ENCODE data around the gene DAND5.

Gene DAND5

DNA sequence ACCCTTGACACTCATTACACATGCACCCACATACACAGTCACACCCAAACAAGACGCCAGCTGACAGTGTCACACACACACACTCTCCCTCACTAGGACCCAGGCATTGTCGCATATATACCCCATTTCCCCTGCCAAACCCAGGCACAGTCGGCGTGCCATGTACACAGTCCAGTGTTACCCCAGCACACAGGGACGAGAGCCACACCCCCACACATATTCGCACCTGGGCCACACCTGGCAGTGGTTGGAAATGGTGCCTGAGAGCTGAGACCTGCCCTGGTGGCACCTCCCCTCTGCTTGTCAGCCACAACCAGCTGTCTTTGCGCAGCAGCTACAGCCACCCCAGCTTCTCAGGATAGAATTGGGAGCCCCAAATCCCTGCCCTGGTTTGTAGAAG, 34.9 kb downstream of the DAND5 start:
- Histone ChIP-seq H3K79me2 (peaks cover 2% of the 10 kb centered on the region), H3K9ac (no peak overlapping the region), H3K4me3 (ENCODE audit: low read depth, low read length) (no peak overlapping the region), H3K27ac (no peak overlapping the region), H3K9me3 (ENCODE audit: control insufficient read depth, low read length) (no peaks in the 10 kb centered on the region), H2AFZ (no peak overlapping the region), H3K4me2 (ENCODE audit: low read length) (no peak overlapping the region), H3K4me1 (no peaks in the 10 kb centered on the region), H3K36me3 (ENCODE audit: control insufficient read depth, insufficient read depth, low read length) (no peaks in the 10 kb centered on the region), H3K27me3 (ENCODE audit: control insufficient read depth, insufficient read depth, low read length) (no peaks in the 10 kb centered on the region)
- TF ChIP-seq, protein P1, sequence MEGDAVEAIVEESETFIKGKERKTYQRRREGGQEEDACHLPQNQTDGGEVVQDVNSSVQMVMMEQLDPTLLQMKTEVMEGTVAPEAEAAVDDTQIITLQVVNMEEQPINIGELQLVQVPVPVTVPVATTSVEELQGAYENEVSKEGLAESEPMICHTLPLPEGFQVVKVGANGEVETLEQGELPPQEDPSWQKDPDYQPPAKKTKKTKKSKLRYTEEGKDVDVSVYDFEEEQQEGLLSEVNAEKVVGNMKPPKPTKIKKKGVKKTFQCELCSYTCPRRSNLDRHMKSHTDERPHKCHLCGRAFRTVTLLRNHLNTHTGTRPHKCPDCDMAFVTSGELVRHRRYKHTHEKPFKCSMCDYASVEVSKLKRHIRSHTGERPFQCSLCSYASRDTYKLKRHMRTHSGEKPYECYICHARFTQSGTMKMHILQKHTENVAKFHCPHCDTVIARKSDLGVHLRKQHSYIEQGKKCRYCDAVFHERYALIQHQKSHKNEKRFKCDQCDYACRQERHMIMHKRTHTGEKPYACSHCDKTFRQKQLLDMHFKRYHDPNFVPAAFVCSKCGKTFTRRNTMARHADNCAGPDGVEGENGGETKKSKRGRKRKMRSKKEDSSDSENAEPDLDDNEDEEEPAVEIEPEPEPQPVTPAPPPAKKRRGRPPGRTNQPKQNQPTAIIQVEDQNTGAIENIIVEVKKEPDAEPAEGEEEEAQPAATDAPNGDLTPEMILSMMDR (IDR thresholded peaks at IDR 0.05), result no peak

DNA sequence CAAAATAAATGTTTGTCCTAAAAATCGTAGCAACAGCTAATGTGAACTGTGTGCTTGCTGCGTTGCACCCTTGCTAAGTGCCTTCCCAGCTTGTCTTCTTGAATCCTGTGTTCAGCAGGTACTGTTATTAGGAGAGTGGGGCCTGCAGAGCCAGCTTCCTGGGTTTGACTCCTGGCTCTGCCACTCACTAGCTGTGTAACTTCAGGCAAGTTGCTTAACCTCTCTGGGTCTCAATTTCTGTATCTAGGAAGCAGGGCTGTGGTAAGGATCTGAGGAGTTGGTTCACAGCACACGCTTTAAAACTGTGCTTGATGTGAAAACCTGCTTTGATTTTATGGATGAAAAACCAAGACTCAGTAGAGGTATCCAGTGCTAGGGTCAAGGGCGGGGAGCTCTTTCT, 35.9 kb downstream of the DAND5 start:
- Histone ChIP-seq H2AFZ (no peak overlapping the region), H3K4me2 (ENCODE audit: low read length) (no peak overlapping the region), H3K9me3 (ENCODE audit: control insufficient read depth, low read length) (no peaks in the 10 kb centered on the region), H3K9ac (no peak overlapping the region), H3K4me3 (ENCODE audit: low read depth, low read length) (no peak overlapping the region), H3K27ac (no peak overlapping the region), H3K79me2 (peaks cover 2% of the 10 kb centered on the region), H3K27me3 (ENCODE audit: control insufficient read depth, insufficient read depth, low read length) (no peaks in the 10 kb centered on the region), H3K4me1 (no peaks in the 10 kb centered on the region), H3K36me3 (ENCODE audit: control insufficient read depth, insufficient read depth, low read length) (no peaks in the 10 kb centered on the region)
- TF ChIP-seq, protein P1 (IDR thresholded peaks at IDR 0.05), result no peak

DNA sequence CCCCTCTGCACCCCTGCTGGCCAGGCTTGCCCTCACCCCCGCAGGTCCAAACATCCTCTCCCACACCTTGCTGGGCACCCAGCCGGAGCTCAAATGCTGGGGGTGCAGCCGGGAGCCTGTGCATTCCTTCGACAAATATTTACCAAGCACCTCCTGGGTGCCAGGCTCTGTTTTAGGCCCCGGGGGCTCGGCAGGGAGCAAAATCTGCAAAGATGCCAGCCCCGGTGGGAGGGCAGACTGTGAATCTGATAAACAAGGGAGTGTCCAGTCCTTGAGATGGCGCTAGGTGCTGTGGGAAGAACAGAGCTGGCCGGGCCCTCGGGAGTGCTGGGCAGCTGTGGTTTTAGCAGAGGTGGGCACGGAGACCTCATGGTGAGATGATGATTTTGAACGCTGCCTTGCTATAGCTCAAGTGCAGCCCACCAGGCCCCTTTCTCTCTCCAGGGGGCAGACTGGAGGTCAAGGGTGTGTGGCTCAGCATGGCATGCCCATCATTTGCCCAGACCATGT, 36.5 kb downstream of the DAND5 start:
- Histone ChIP-seq H3K4me3 (ENCODE audit: low read depth, low read length) (no peak overlapping the region), H3K4me1 (no peaks in the 10 kb centered on the region)

DNA sequence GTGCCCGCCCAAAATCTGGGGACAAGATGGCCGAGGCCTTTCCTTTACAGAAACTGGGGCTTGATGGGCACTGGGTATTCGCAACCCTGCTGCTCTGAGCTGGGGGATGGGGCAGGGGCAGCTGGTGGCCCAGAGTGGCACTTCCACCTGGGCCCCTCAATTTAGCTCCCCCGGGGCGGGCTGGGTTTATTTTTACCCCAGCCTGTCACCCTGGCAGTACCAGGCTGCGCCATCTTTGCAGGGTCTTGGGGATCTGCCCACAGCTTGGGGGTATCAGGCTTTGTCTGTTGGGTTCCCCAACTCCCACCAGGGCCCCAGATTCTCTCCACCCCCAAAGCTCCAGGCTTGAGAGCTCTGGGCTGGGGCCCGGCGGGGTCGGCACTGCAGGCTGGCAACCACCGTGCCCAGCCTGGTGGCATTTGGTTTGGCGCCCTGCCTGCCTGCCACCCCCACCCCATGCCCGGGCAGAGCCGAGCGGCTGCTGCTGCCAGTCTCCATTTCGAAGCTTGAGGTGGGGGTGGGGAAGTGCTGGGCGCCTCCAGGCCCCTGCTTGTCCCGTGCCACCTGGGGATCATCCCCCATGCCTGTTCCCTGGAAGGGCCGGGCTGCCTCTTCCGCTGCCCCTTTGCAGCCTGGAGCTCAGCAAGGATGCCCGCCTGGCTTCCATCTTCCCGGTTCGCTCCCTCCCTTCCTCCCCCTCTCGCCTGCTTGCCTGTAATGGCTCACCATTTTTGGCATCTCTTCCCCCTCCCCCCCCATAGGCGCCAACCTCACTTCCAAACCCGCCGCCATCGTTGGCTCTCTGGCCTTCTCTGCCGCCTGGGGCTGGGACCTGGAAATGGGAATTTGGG, 37.3 kb downstream of the DAND5 start:
- Histone ChIP-seq H3K79me2 (peaks cover 4% of the 10 kb centered on the region), H3K9me3 (ENCODE audit: control insufficient read depth, low read length) (no peaks in the 10 kb centered on the region), H3K36me3 (ENCODE audit: control insufficient read depth, insufficient read depth, low read length) (no peaks in the 10 kb centered on the region), H2AFZ (no peak overlapping the region), H3K27me3 (ENCODE audit: control insufficient read depth, insufficient read depth, low read length) (no peaks in the 10 kb centered on the region), H3K4me3 (ENCODE audit: low read depth, low read length) (no peak overlapping the region), H3K27ac (no peak overlapping the region), H3K4me1 (no peaks in the 10 kb centered on the region), H3K4me2 (ENCODE audit: low read length) (no peak overlapping the region), H3K9ac (no peak overlapping the region)
- TF ChIP-seq, protein P1 (IDR thresholded peaks at IDR 0.05), result no peak

More for the DNA sequence above, 36.5 kb downstream of the DAND5 start:
- no peak overlapping the region for H3K4me2 ChIP-seq (ENCODE audit: low read length)
- no peaks in the 10 kb centered on the region for H3K27me3 ChIP-seq (ENCODE audit: control insufficient read depth, insufficient read depth, low read length)
- TF ChIP-seq, protein P1 (IDR thresholded peaks at IDR 0.05), result no peak
- no peaks in the 10 kb centered on the region for H3K9me3 ChIP-seq (ENCODE audit: control insufficient read depth, low read length)
- H3K27ac ChIP-seq, result no peak overlapping the region
- peaks cover 4% of the 10 kb centered on the region for H3K79me2 ChIP-seq
- no peaks in the 10 kb centered on the region for H3K36me3 ChIP-seq (ENCODE audit: control insufficient read depth, insufficient read depth, low read length)
- H3K9ac ChIP-seq, result no peak overlapping the region
- H2AFZ ChIP-seq, result no peak overlapping the region
